A549 treated with RU486 at 1 μM for 4 hours (cell line): ENCODE data around the gene HCRTR2. TPM values are rescaled to one million over a fixed set of nuclear protein-coding genes. Genes with fewer than 3 reads are reported as not detected.

ENCODE experiments used
- total RNA-seq: library from RNA; stranded (reverse); fragments of 200-300 nt; extraction: Qiagen RNA extraction; gene quantifications from 5 replicates; pipeline ENCODE4 v1.2.3, GENCODE V29; 2022; ENCODE audit warnings: low read depth

Gene HCRTR2
- not detected in 5 replicates for total RNA-seq

GRCh38 chr6:55174211-55175026 is at the start of gene HCRTR2:
TSS of gene HCRTR2 (plus strand) at chr6:55174515. CDS start at chr6:55174588, 73 bp downstream.

GRCh38 chr6:55327169-55327568 is 152.9 kb downstream of the HCRTR2 start, which contains the start of gene GFRAL:
TSS of gene GFRAL (plus strand) at chr6:55327469. CDS start at chr6:55327555, 86 bp downstream.

Other genes starting within 250 kb of the HCRTR2 start
- not detected in 5 replicates for gene GFRAL, start 153.0 kb downstream of the HCRTR2 start, total RNA-seq